Measurements from ENCODE around the gene ZNF680. TPM values are rescaled to one million over a fixed set of nuclear protein-coding genes. Genes with fewer than 3 reads are reported as not detected.
"Not testable (repeated sequence)": the region's sequence is repeated elsewhere in the genome, so short reads cannot be mapped to it uniquely, and the experiment has no call there.

Gene ZNF680
- total RNA-seq, 1 donor from 2014 or later, result 16.3 TPM

- Mint-ChIP-seq H3K9me3 (ENCODE audit: unreplicated experiment) (peaks cover 5% of the 10 kb centered on the region), H3K36me3 (ENCODE audit: unreplicated experiment) (peaks cover 12% of the 10 kb centered on the region)
Measured at GRCh38 chr7:64555046-64555445, 7.8 kb downstream of the ZNF680 start.

GRCh38 chr7:64554188-64554587, 8.7 kb downstream of the ZNF680 start:
- peak overlapping the region; percentile 56 for H3K27ac Mint-ChIP-seq (ENCODE audit: unreplicated experiment)
- peaks cover 12% of the 10 kb centered on the region for H3K36me3 Mint-ChIP-seq (ENCODE audit: unreplicated experiment)
- not testable (repeated sequence) for DNase-seq; H3K9me3 Mint-ChIP-seq (ENCODE audit: unreplicated experiment); H3K27me3 Mint-ChIP-seq (ENCODE audit: unreplicated experiment); H3K4me3 Mint-ChIP-seq (ENCODE audit: unreplicated experiment)
- H3K4me1 Mint-ChIP-seq (ENCODE audit: low read depth, unreplicated experiment), result peaks cover 16% of the 10 kb centered on the region

More at GRCh38 chr7:64555046-64555445, 7.8 kb downstream of the ZNF680 start:
- no peak for DNase-seq
- TF ChIP-seq CTCF (IDR thresholded peaks at IDR 0.05; ENCODE audit: partially characterized antibody, unreplicated experiment), result no peak
- H3K27me3 Mint-ChIP-seq (ENCODE audit: unreplicated experiment), result peaks cover 3% of the 10 kb centered on the region
- H3K4me3 Mint-ChIP-seq (ENCODE audit: unreplicated experiment), result peak overlapping the region; percentile 15
- peak overlapping the region; percentile 94 for H3K27ac Mint-ChIP-seq (ENCODE audit: unreplicated experiment)
- H3K4me1 Mint-ChIP-seq (ENCODE audit: low read depth, unreplicated experiment), result peaks cover 17% of the 10 kb centered on the region

- Mint-ChIP-seq H3K27ac (ENCODE audit: unreplicated experiment) (no peak overlapping the region), H3K36me3 (ENCODE audit: unreplicated experiment) (peaks cover 12% of the 10 kb centered on the region), H3K9me3 (ENCODE audit: unreplicated experiment) (peaks cover 3% of the 10 kb centered on the region), H3K4me3 (ENCODE audit: unreplicated experiment) (no peak overlapping the region), H3K27me3 (ENCODE audit: unreplicated experiment) (no peaks in the 10 kb centered on the region), H3K4me1 (ENCODE audit: low read depth, unreplicated experiment) (peaks cover 2% of the 10 kb centered on the region)
- TF ChIP-seq CTCF (IDR thresholded peaks at IDR 0.05; ENCODE audit: partially characterized antibody, unreplicated experiment), result no peak
- DNase-seq, result no peak
Measured at GRCh38 chr7:64551375-64552142, 11.3 kb downstream of the ZNF680 start.

- Mint-ChIP-seq H3K27ac (ENCODE audit: unreplicated experiment) (no peak overlapping the region), H3K4me3 (ENCODE audit: unreplicated experiment) (no peak overlapping the region), H3K9me3 (ENCODE audit: unreplicated experiment) (no peaks in the 10 kb centered on the region), H3K4me1 (ENCODE audit: low read depth, unreplicated experiment) (no peaks in the 10 kb centered on the region), H3K27me3 (ENCODE audit: unreplicated experiment) (no peaks in the 10 kb centered on the region), H3K36me3 (ENCODE audit: unreplicated experiment) (peaks cover 4% of the 10 kb centered on the region)
- no peak for TF ChIP-seq CTCF (IDR thresholded peaks at IDR 0.05; ENCODE audit: partially characterized antibody, unreplicated experiment)
- DNase-seq, result no peak
Measured at GRCh38 chr7:64544010-64544409, 18.9 kb downstream of the ZNF680 start.

GRCh38 chr7:64541438-64542359, 21.2 kb downstream of the ZNF680 start:
- no peak overlapping the region for H3K4me3 Mint-ChIP-seq (ENCODE audit: unreplicated experiment)
- no peak for DNase-seq
- H3K27me3 Mint-ChIP-seq (ENCODE audit: unreplicated experiment), result no peaks in the 10 kb centered on the region
- peaks cover 4% of the 10 kb centered on the region for H3K36me3 Mint-ChIP-seq (ENCODE audit: unreplicated experiment)
- no peaks in the 10 kb centered on the region for H3K9me3 Mint-ChIP-seq (ENCODE audit: unreplicated experiment)
- TF ChIP-seq CTCF (IDR thresholded peaks at IDR 0.05; ENCODE audit: partially characterized antibody, unreplicated experiment), result no peak
- H3K27ac Mint-ChIP-seq (ENCODE audit: unreplicated experiment), result no peak overlapping the region
- no peaks in the 10 kb centered on the region for H3K4me1 Mint-ChIP-seq (ENCODE audit: low read depth, unreplicated experiment)

Data from glutamatergic neuron (in vitro differentiated cells).